Esophagus squamous epithelium (tissue), 4 donors: ENCODE results near the gene OR2G3.

Experiments used
- POLR2A ChIP-seq, 4 donors: fragments of 450-650 bp; IDR thresholded peaks; one replicate each; pipeline ENCODE4 v1.6.1; 2017; ENCODE audit warnings: antibody characterized with exemption in 4 of 4, mild to moderate bottlenecking in 4 of 4, moderate library complexity in 3 of 4
- TF ChIP-seq, protein P1 (sequence below), 6 experiments: fragments of 450-650 bp in 4 of 6; fragments of 200-600 bp in 2 of 6; sonication (generic) in 2 of 6; IDR thresholded peaks; one replicate each; pipeline ENCODE4 v1.5.1; 2016 to 2019; ENCODE audit warnings: antibody characterized with exemption in 6 of 6, mild to moderate bottlenecking in 4 of 6, moderate library complexity in 4 of 6

GRCh38 chr1:247557926-247558674 is 47.3 kb upstream of the OR2G3 start:
- no peak for TF ChIP-seq POLR2A (IDR thresholded peaks at IDR 0.05)
- TF ChIP-seq, protein P1, sequence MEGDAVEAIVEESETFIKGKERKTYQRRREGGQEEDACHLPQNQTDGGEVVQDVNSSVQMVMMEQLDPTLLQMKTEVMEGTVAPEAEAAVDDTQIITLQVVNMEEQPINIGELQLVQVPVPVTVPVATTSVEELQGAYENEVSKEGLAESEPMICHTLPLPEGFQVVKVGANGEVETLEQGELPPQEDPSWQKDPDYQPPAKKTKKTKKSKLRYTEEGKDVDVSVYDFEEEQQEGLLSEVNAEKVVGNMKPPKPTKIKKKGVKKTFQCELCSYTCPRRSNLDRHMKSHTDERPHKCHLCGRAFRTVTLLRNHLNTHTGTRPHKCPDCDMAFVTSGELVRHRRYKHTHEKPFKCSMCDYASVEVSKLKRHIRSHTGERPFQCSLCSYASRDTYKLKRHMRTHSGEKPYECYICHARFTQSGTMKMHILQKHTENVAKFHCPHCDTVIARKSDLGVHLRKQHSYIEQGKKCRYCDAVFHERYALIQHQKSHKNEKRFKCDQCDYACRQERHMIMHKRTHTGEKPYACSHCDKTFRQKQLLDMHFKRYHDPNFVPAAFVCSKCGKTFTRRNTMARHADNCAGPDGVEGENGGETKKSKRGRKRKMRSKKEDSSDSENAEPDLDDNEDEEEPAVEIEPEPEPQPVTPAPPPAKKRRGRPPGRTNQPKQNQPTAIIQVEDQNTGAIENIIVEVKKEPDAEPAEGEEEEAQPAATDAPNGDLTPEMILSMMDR (IDR thresholded peaks at IDR 0.05) = no peak
